ENCODE measurements around the gene SPRED1.

- TF ChIP-seq CTCF (IDR thresholded peaks at IDR 0.05) (no peak), POLR2A (IDR thresholded peaks at IDR 0.05) (no peak), POLR2AphosphoS5 (IDR thresholded peaks at IDR 0.05) (no peak)
Measured at GRCh38 chr15:38205526-38206272, 46.9 kb upstream of the SPRED1 start.
